VCaP (cell line): ENCODE data around the gene KHNYN.
"Not testable (repeated sequence)": the region's sequence is repeated elsewhere in the genome, so short reads cannot be mapped to it uniquely, and the experiment has no call there.

Experiments
- H3K27ac ChIP-seq: fragments of 450-650 bp; 2 replicates; pipeline ENCODE4 v1.5.1; 2017
- CTCF ChIP-seq: fragments of 450-650 bp; conservative IDR thresholded peaks from 2 replicates; pipeline ENCODE4 v1.5.1; 2017; ENCODE audit warnings: mild to moderate bottlenecking, moderate library complexity

Gene KHNYN

GRCh38 chr14:24463017-24463883, 33.5 kb downstream of the KHNYN start:
- H3K27ac ChIP-seq = no peak overlapping the region

GRCh38 chr14:24463884-24464785, 34.4 kb downstream of the KHNYN start:
- TF ChIP-seq CTCF = no peak
- H3K27ac ChIP-seq = no peak overlapping the region

More at GRCh38 chr14:24463017-24463883, 33.5 kb downstream of the KHNYN start:
- no peak for TF ChIP-seq CTCF

- no peak for TF ChIP-seq CTCF
- H3K27ac ChIP-seq = no peak overlapping the region
These were observed 35.6 kb downstream of the KHNYN start for GRCh38 chr14:24465368-24465767.

- TF ChIP-seq CTCF = no peak
- no peak overlapping the region for H3K27ac ChIP-seq
These were observed 36.1 kb downstream of the KHNYN start for GRCh38 chr14:24465805-24466204.

- not testable (repeated sequence) for H3K27ac ChIP-seq
These were observed 40.7 kb downstream of the KHNYN start for GRCh38 chr14:24470450-24470849.

- TF ChIP-seq CTCF = no peak
These were observed 43.5 kb downstream of the KHNYN start for GRCh38 chr14:24473211-24473610.

GRCh38 chr14:24475261-24475660, 45.5 kb downstream of the KHNYN start:
- H3K27ac ChIP-seq = no peak overlapping the region
- no peak for TF ChIP-seq CTCF

More at GRCh38 chr14:24473211-24473610, 43.5 kb downstream of the KHNYN start:
- H3K27ac ChIP-seq = no peak overlapping the region

GRCh38 chr14:24479999-24480398, 50.2 kb downstream of the KHNYN start:
- not testable (repeated sequence) for H3K27ac ChIP-seq
